Measurements from ENCODE around the gene PEAR1. TPM values are rescaled to one million over a fixed set of nuclear protein-coding genes. Genes with fewer than 3 reads are reported as not detected.

The PEAR1 gene
- total and polyA plus RNA-seq, 2 donors (not counting 1 experiment from before 2014, with no cell fraction given): 0.03 TPM; not detected in 1

DNA sequence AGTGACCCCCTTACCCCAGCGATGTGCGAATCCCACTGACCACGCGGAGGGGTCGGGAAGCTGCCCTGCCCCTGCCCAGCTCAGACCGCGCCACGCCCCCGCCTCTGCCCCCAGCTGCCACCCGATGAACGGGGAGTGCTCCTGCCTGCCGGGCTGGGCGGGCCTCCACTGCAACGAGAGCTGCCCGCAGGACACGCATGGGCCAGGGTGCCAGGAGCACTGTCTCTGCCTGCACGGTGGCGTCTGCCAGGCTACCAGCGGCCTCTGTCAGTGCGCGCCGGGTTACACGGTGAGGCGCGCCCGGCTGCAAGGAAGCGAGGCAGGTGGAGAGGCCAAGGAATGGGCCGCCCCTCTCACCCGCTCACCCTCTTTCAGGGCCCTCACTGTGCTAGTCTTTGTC, 15.0 kb downstream of the PEAR1 start:
- no peak overlapping the region for H2AFZ ChIP-seq (ENCODE audit: insufficient read depth, low read depth, low read length, poor library complexity, severe bottlenecking)
- TF ChIP-seq EZH2 (IDR thresholded peaks at IDR 0.05; ENCODE audit: borderline replicate concordance, insufficient read depth, low read depth, low read length, poor library complexity, severe bottlenecking): no peak
- TF ChIP-seq, protein P1, sequence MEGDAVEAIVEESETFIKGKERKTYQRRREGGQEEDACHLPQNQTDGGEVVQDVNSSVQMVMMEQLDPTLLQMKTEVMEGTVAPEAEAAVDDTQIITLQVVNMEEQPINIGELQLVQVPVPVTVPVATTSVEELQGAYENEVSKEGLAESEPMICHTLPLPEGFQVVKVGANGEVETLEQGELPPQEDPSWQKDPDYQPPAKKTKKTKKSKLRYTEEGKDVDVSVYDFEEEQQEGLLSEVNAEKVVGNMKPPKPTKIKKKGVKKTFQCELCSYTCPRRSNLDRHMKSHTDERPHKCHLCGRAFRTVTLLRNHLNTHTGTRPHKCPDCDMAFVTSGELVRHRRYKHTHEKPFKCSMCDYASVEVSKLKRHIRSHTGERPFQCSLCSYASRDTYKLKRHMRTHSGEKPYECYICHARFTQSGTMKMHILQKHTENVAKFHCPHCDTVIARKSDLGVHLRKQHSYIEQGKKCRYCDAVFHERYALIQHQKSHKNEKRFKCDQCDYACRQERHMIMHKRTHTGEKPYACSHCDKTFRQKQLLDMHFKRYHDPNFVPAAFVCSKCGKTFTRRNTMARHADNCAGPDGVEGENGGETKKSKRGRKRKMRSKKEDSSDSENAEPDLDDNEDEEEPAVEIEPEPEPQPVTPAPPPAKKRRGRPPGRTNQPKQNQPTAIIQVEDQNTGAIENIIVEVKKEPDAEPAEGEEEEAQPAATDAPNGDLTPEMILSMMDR (IDR thresholded peaks at IDR 0.05): no peak
- Mint-ChIP-seq H3K9me3 (ENCODE audit: insufficient read depth) (no peaks in the 10 kb centered on the region), H3K4me3 (no peak overlapping the region), H3K27me3 (peaks cover 24% of the 10 kb centered on the region), H3K27ac (no peak overlapping the region), H3K4me1 (peaks cover 2% of the 10 kb centered on the region)
- no peak overlapping the region for H3K9ac ChIP-seq (ENCODE audit: low read length)
- 93% methylated on average over 29 of the region's 29 CpGs for WGBS (ENCODE audit: insufficient coverage)
- intact Hi-C loops (cut with micrococcal nuclease): no loop called here
- H4K20me1 ChIP-seq (ENCODE audit: control insufficient read depth, insufficient read depth, low read length, poor library complexity, severe bottlenecking): no peaks in the 10 kb centered on the region
- ChIA-PET CTCF (no interaction called here), POLR2A (no interaction called here)
- peaks cover 0 to 11% (median 0%) of the 10 kb centered on the region in 3 donors for H3K9me3 ChIP-seq (ENCODE audit: control extremely low read depth in 1 of 3, control insufficient read depth in 2 of 3, insufficient read depth in 1 of 3, low read length in 2 of 3)
- peaks cover 0 to 21% (median 1%) of the 10 kb centered on the region in 4 experiments for H3K27me3 ChIP-seq (replicated peaks in 1 of 4; ENCODE audit: control extremely low read depth in 1 of 4, control insufficient read depth in 3 of 4, insufficient read depth in 4 of 4, low read length in 3 of 4)
- H3K4me2 ChIP-seq (replicated peaks; ENCODE audit: low read depth, low read length, poor library complexity, severe bottlenecking): no peak overlapping the region
- H3K79me2 ChIP-seq (ENCODE audit: control insufficient read depth, insufficient read depth, low read length): no peaks in the 10 kb centered on the region
- H3K36me3 ChIP-seq (replicated peaks in 1 of 2; ENCODE audit: control extremely low read depth in 1 of 2, control insufficient read depth in 1 of 2, extremely low read depth in 1 of 2, insufficient read depth in 2 of 2, low read length in 1 of 2): no peaks in the 10 kb centered on the region
- DNase-seq: no peak
- H3K27ac ChIP-seq (ENCODE audit: low read length in 2 of 2): no peak overlapping the region
- H3K4me3 ChIP-seq (ENCODE audit: control extremely low read depth in 1 of 5, extremely low read depth in 1 of 5, insufficient read depth in 1 of 5, low read depth in 2 of 5, low read length in 4 of 5): no peak overlapping the region
- no peaks in the 10 kb centered on the region for H3K4me1 ChIP-seq (ENCODE audit: control insufficient read depth in 2 of 2, insufficient read depth in 2 of 2, low read length in 2 of 2)
- no peak for ATAC-seq (ENCODE audit: low read depth)

DNA sequence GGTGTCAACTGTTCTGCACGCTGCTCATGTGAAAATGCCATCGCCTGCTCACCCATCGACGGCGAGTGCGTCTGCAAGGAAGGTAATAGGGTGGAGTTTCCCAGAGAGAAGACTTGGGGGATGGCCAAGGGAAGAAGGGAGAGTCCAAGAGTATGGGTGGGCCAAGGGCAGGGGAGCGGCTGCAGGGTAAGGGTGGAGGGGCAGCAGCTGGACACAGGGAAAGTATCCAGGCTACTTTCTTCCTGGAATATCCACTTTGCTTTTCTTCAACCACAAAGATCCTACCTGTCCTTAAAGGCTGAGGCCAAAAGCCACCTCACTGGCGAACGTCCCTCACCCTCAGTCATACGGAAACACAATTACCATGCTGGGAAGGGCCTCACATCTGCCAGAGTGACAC, 15.4 kb downstream of the PEAR1 start:
- Histone ChIP-seq H3K36me3 (replicated peaks in 1 of 2; ENCODE audit: control extremely low read depth in 1 of 2, control insufficient read depth in 1 of 2, extremely low read depth in 1 of 2, insufficient read depth in 2 of 2, low read length in 1 of 2) (no peaks in the 10 kb centered on the region), H3K9me3 (ENCODE audit: control extremely low read depth in 1 of 3, control insufficient read depth in 2 of 3, insufficient read depth in 1 of 3, low read length in 2 of 3) (peaks cover 0 to 11% (median 0%) of the 10 kb centered on the region in 3 donors), H3K4me1 (ENCODE audit: control insufficient read depth in 2 of 2, insufficient read depth in 2 of 2, low read length in 2 of 2) (no peaks in the 10 kb centered on the region), H3K79me2 (ENCODE audit: control insufficient read depth, insufficient read depth, low read length) (no peaks in the 10 kb centered on the region), H2AFZ (ENCODE audit: insufficient read depth, low read depth, low read length, poor library complexity, severe bottlenecking) (no peak overlapping the region), H3K27me3 (replicated peaks in 1 of 4; ENCODE audit: control extremely low read depth in 1 of 4, control insufficient read depth in 3 of 4, insufficient read depth in 4 of 4, low read length in 3 of 4) (peaks cover 0 to 21% (median 1%) of the 10 kb centered on the region in 4 experiments), H4K20me1 (ENCODE audit: control insufficient read depth, insufficient read depth, low read length, poor library complexity, severe bottlenecking) (no peaks in the 10 kb centered on the region), H3K27ac (ENCODE audit: low read length in 2 of 2) (no peak overlapping the region), H3K4me3 (ENCODE audit: control extremely low read depth in 1 of 5, extremely low read depth in 1 of 5, insufficient read depth in 1 of 5, low read depth in 2 of 5, low read length in 4 of 5) (no peak overlapping the region), H3K4me2 (replicated peaks; ENCODE audit: low read depth, low read length, poor library complexity, severe bottlenecking) (no peak overlapping the region), H3K9ac (ENCODE audit: low read length) (no peak overlapping the region)
- intact Hi-C loops (cut with micrococcal nuclease): no loop called here
- POLR2A ChIA-PET: no interaction called here
- H3K27me3 Mint-ChIP-seq: peaks cover 25% of the 10 kb centered on the region
- no peak for DNase-seq
- H3K9me3 Mint-ChIP-seq (ENCODE audit: insufficient read depth): no peaks in the 10 kb centered on the region
- no peak overlapping the region for H3K27ac Mint-ChIP-seq
- WGBS (ENCODE audit: insufficient coverage): 87% methylated on average over 10 of the region's 10 CpGs
- no peak for TF ChIP-seq EZH2 (IDR thresholded peaks at IDR 0.05; ENCODE audit: borderline replicate concordance, insufficient read depth, low read depth, low read length, poor library complexity, severe bottlenecking)
- TF ChIP-seq, protein P1 (IDR thresholded peaks at IDR 0.05): no peak
- H3K4me3 Mint-ChIP-seq: no peak overlapping the region
- CTCF ChIA-PET: no interaction called here
- H3K4me1 Mint-ChIP-seq: peaks cover 2% of the 10 kb centered on the region
- ATAC-seq (ENCODE audit: low read depth): no peak

Data from B cell (primary cell).